Esophagus (tissue), 2 donors: Measurements from ENCODE around the gene COL8A1. TPM values are rescaled to one million over a fixed set of nuclear protein-coding genes. Genes with fewer than 3 reads are reported as not detected.
A peak's percentile ranks its signal among the peaks of the same experiment; 100 is the strongest.
"Not testable (repeated sequence)": the region's sequence is repeated elsewhere in the genome, so short reads cannot be mapped to it uniquely, and the experiment has no call there.

Source experiments
- H3K27ac ChIP-seq, 2 donors: one replicate each; pipeline ENCODE4 v1.5.1; 2013; ENCODE audit warnings: low read depth in 2 of 2, mild to moderate bottlenecking in 2 of 2, inconsistent platforms in 1 of 2, low read length in 1 of 2, moderate library complexity in 1 of 2
- H3K27me3 ChIP-seq, 2 donors: one replicate each; pipeline ENCODE4 v1.6.1; 2013; ENCODE audit warnings: low read length in 2 of 2, control low read depth in 1 of 2, mild to moderate bottlenecking in 1 of 2; ENCODE audit not compliant: insufficient read depth in 2 of 2, control insufficient read depth in 1 of 2
- H3K36me3 ChIP-seq, 2 donors: one replicate each; pipeline ENCODE4 v1.6.1; 2013; ENCODE audit warnings: low read length in 1 of 2; ENCODE audit not compliant: control insufficient read depth in 2 of 2, insufficient read depth in 2 of 2
- H3K4me1 ChIP-seq, 2 donors: one replicate each; pipeline ENCODE4 v1.6.1; 2013; ENCODE audit warnings: low read length in 1 of 2; ENCODE audit not compliant: control insufficient read depth in 2 of 2, insufficient read depth in 2 of 2
- H3K4me3 ChIP-seq, 2 donors: one replicate each; pipeline ENCODE4 v1.5.1; 2013; ENCODE audit warnings: low read length in 2 of 2, mild to moderate bottlenecking in 2 of 2, low read depth in 1 of 2, moderate library complexity in 1 of 2
- H3K9me3 ChIP-seq, 2 donors: one replicate each; pipeline ENCODE4 v1.6.1; 2013; ENCODE audit warnings: mild to moderate bottlenecking in 2 of 2, low read depth in 1 of 2, low read length in 1 of 2, moderate library complexity in 1 of 2; ENCODE audit not compliant: control insufficient read depth in 2 of 2, insufficient read depth in 1 of 2
- WGBS, 2 donors: extraction: QIAGEN DNeasy Blood & Tissue Kit; methylation state at CpG; one replicate each; pipeline ENCODE4 v1.1.7; 2013; 5-methylcytosine and 5-hydroxymethylcytosine counted together
- polyA plus RNA-seq, 2 donors: library from polyadenylated mRNA; stranded (reverse); fragments of 200-250 nt; gene quantifications; one replicate each; pipeline ENCODE4 v1.2.3, GENCODE V29; 2013
- donor health status: healthy with polysubstance abuse.
- donor health status: Bipolar disorder and iron deficiency.

The COL8A1 gene
- polyA plus RNA-seq: 1 to 10 TPM in 1 of 2 donors, under 1 TPM in 1; 0.84 to 1.4 TPM

DNA sequence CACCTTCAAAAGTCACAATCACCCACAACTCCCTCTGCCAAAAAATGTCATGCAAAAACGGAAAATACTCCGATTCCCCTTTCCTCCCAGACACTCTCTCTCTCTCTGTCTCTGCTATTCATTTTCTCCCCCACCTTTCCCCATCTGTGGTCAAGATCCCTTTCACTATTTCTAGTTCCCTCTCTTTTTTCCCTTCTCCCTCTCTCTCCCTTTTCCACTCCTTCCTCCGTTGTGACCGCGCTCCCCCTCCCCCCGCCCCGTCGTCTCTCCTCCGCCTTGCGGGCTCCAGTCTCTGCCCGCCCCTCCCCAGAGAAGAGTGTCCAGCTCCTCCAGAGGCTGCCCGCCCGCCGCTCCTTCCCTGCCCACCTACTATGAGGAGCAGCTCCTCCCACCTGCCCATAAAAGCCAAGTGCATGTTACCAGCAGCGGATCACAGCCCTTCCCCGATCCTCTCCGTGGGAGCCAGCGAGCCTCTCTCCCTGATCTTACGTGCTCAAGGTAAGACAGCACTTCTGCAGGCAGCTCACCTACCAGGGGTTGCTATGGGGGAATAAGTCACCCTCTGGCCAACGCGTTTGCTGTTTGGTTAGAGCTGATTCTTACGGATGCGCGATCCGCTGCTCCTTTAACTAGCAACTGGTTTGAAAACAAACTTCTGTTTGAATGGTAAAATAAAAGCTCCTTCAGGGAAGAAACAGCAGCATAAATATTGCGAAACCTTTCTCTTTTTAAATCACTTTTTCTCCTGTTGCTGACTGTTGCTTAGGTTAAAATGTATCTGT, at the start of gene COL8A1:
COL8A1 (plus strand) TSS at position 428 of the 782 bp plus-strand sequence. CDS start 152,089 bp downstream, outside the sequence.
- peak within 1 kb of the TSS; percentile 42 to 49 for H3K4me3 ChIP-seq
- no peaks in the 10 kb centered on the region for H3K9me3 ChIP-seq
- peak within 1 kb of the TSS; percentile 62 to 72 for H3K27ac ChIP-seq
- H3K4me1 ChIP-seq: peaks cover 0 to 2% of the 10 kb centered on the region in 2 donors
- WGBS, 2 donors: 4 to 6% methylated on average over 26 of the region's 26 CpGs
- no peaks in the 10 kb centered on the region for H3K36me3 ChIP-seq
- H3K27me3 ChIP-seq: no peaks in the 10 kb centered on the region

GRCh38 chr3:99589168-99589567, 49.2 kb upstream of the COL8A1 start:
- H3K9me3 ChIP-seq, H3K27me3 ChIP-seq, H3K27ac ChIP-seq, H3K4me1 ChIP-seq, H3K4me3 ChIP-seq, H3K36me3 ChIP-seq: not testable (repeated sequence)
- 27 to 37% methylated on average over 4 of the region's 4 CpGs for WGBS, 2 donors

GRCh38 chr3:99599894-99600293, 38.5 kb upstream of the COL8A1 start:
- Histone ChIP-seq H3K9me3 (no peaks in the 10 kb centered on the region), H3K27me3 (no peaks in the 10 kb centered on the region), H3K4me1 (no peaks in the 10 kb centered on the region), H3K36me3 (no peaks in the 10 kb centered on the region), H3K4me3 (no peak overlapping the region), H3K27ac (no peak overlapping the region)
- 74 to 84% methylated on average over 5 of the region's 5 CpGs for WGBS, 2 donors

DNA sequence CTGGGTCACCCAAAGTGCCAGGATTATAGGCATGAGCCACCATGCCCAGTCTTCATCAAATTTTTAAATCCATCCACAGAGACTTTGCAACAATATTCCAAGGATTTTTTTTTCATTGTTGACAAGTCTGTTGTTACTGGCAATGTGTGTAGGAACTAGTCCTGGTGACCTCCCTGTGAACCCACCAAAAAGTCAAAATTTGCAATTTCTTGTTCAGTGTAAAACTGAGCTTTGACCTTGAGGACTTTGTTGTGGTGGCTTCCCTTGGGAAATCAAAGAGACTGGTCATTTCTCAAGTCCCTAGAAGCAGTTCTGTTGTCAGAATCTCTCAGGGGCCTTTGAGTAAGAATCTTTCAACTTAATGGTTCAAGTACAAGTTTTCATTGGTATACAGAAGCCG, 36.9 kb upstream of the COL8A1 start:
- H3K36me3 ChIP-seq: no peaks in the 10 kb centered on the region

DNA sequence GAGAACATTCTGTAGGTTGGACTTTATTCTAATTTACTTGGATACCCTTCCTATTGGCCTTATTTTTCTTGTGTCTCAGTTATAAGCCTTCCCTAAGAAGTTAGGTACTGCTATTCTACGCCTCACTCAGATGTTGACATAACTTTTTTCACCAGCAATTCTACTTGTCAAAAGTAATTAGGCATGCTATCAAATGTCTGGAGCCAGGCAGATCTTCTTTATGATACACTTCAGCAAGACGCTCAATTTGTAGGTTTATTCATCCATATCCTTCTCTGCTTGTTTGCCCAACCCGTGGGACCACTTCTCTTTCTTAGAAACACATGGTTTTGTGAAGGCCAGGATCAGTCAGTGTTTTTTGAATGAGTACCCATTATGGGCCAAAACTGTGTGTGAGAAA, 36.2 kb upstream of the COL8A1 start:
- Histone ChIP-seq H3K27ac (no peak overlapping the region), H3K4me1 (no peaks in the 10 kb centered on the region), H3K27me3 (no peaks in the 10 kb centered on the region), H3K4me3 (no peak overlapping the region), H3K36me3 (no peaks in the 10 kb centered on the region), H3K9me3 (no peaks in the 10 kb centered on the region)
- 66 to 67% methylated on average over 3 of the region's 3 CpGs for WGBS, 2 donors

More for the DNA sequence above, 36.9 kb upstream of the COL8A1 start:
- H3K27ac ChIP-seq: no peak overlapping the region
- no peaks in the 10 kb centered on the region for H3K4me1 ChIP-seq
- H3K4me3 ChIP-seq: no peak overlapping the region
- 87% methylated on average over 1 of the region's 1 CpG for WGBS, 2 donors
- H3K27me3 ChIP-seq: no peaks in the 10 kb centered on the region
- no peaks in the 10 kb centered on the region for H3K9me3 ChIP-seq

GRCh38 chr3:99607151-99607550, 31.2 kb upstream of the COL8A1 start:
- Histone ChIP-seq H3K4me3 (no peak overlapping the region), H3K9me3 (no peaks in the 10 kb centered on the region), H3K4me1 (no peaks in the 10 kb centered on the region), H3K27ac (no peak overlapping the region), H3K27me3 (no peaks in the 10 kb centered on the region), H3K36me3 (no peaks in the 10 kb centered on the region)
- 44 to 51% methylated on average over 1 of the region's 1 CpG for WGBS, 2 donors

DNA sequence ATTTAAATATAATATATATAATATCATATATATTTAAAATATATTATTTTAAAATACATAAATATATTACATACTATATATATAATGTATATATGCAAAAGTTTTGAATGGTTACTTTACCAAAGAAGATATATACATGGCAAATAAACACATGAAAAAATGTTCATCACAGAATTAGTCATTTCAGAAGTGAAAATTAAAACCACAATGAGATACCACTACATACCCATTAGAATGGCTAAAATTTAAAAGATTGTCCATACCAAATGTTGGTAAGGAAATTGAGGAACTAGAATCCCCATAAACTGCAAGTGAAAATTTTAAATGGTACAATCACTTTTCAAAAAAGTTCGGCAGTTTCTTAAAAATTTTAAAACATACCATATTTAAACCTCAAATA, 23.6 kb upstream of the COL8A1 start:
- Histone ChIP-seq H3K36me3 (no peaks in the 10 kb centered on the region), H3K4me1 (no peaks in the 10 kb centered on the region), H3K4me3 (no peak overlapping the region), H3K27ac (no peak overlapping the region), H3K9me3 (no peaks in the 10 kb centered on the region), H3K27me3 (no peaks in the 10 kb centered on the region)
- 84 to 94% methylated on average over 1 of the region's 1 CpG for WGBS, 2 donors

DNA sequence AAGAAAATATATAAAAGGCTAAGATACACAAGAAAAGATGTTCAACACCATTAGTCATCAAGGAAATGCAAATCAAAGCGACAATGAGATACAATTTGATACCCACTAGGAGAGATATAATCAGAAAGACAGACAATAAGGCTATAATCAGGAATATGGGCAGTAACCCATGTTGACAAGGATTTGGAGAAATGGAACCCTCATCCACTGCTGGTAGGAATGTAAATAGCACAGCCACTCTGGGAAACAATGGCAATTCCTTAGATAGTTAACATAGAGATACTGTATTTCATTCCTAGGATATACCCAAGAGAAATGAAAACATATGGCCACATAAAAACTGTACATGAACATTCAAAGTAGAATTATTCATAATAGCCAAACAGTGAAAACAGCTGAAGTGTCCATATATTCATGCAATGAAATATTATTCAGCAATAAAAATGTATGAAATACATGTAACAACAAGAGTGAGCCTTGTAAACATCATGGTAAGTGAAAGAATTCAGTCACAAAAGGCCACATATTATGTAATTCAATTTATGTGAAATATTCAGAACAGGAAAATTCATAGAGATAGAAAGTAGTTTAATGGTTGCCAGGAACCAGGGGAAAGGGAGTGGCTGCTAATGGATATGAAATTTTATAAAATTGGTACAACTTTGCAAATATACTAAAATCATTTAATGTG, 18.2 kb upstream of the COL8A1 start:
- no peaks in the 10 kb centered on the region for H3K36me3 ChIP-seq
- H3K27me3 ChIP-seq: no peaks in the 10 kb centered on the region
- H3K9me3 ChIP-seq: no peaks in the 10 kb centered on the region
- H3K4me3 ChIP-seq: no peak overlapping the region
- 86 to 93% methylated on average over 1 of the region's 1 CpG for WGBS, 2 donors
- H3K4me1 ChIP-seq: no peaks in the 10 kb centered on the region
- no peak overlapping the region for H3K27ac ChIP-seq

DNA sequence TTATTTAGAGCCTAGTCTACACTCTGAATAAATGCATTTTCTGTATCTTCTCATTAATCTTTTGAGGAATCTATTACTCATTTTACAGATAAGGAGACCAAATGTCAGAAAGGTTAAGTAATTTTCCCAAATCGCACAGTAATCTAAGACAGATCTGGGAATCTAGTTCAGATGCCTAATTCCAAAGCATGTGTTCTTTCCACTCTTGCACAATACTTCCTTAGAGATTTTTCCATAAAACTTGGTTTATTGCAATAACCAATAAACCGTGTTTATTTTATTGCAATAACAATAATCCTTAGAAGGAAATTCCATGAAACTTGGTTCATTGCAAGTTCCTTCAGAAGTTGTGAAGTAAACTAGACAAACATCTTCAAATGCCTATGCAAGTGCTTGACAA, 17.4 kb upstream of the COL8A1 start:
- Histone ChIP-seq H3K36me3 (no peaks in the 10 kb centered on the region), H3K27ac (no peak overlapping the region), H3K4me3 (no peak overlapping the region), H3K9me3 (no peaks in the 10 kb centered on the region), H3K27me3 (no peaks in the 10 kb centered on the region), H3K4me1 (no peaks in the 10 kb centered on the region)
- WGBS, 2 donors: 80 to 84% methylated on average over 2 of the region's 2 CpGs
